ENCODE measurements around the gene SGF29. TPM values are rescaled to one million over a fixed set of nuclear protein-coding genes. Genes with fewer than 3 reads are reported as not detected.

The SGF29 gene
- polyA plus RNA-seq, 3 donors: 14.0 to 24.3 (median 18.8) TPM

DNA sequence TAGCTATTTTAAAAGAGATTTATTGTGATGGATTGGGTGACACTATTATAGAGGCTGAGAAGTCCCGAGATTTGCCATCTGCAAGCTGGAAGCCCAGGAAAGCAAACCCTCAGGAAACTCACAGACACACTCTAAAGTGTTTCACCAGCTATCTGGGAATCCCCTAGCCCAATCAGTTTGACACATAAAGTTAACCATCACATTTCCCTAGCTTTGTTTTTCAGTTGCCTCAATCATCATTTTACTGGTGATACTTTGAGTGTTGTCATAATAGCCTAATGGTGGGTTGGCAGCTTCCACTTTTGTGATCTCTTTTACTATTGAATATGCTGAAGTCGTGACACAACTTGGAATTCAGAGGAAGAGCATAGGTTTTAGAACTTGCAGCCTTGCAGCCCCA, 1.8 kb downstream of the SGF29 start:
- Histone ChIP-seq H3K27ac (ENCODE audit: low read depth in 1 of 2, low read length in 2 of 2) (no peak overlapping the region), H3K27me3 (ENCODE audit: control insufficient read depth in 2 of 2, insufficient read depth in 2 of 2, low read length in 2 of 2) (no peaks in the 10 kb centered on the region), H3K9me3 (replicated peaks in 1 of 2; ENCODE audit: control insufficient read depth in 1 of 2, insufficient read depth in 1 of 2, low read length in 2 of 2) (no peaks in the 10 kb centered on the region), H3K36me3 (replicated peaks in 1 of 2; ENCODE audit: control insufficient read depth in 1 of 2, insufficient read depth in 2 of 2, low read length in 2 of 2) (peaks cover 15 to 35% of the 10 kb centered on the region in 2 donors), H2AFZ (ENCODE audit: insufficient read depth, low read depth, low read length, poor library complexity, severe bottlenecking) (no peak overlapping the region), H3K9ac (ENCODE audit: insufficient read depth, low read length, poor library complexity, severe bottlenecking) (no peak overlapping the region), H3K4me1 (ENCODE audit: control insufficient read depth in 1 of 2, insufficient read depth in 2 of 2, low read length in 2 of 2) (peaks cover 12 to 25% of the 10 kb centered on the region in 2 donors), H3K4me2 (replicated peaks; ENCODE audit: extremely low read depth, low read length, poor library complexity, severe bottlenecking) (no peak overlapping the region), H4K20me1 (ENCODE audit: insufficient read depth, low read length) (peaks cover 5% of the 10 kb centered on the region), H3K4me3 (replicated peaks in 1 of 3; ENCODE audit: low read depth in 2 of 3, low read length in 3 of 3) (no peak overlapping the region), H3K79me2 (ENCODE audit: insufficient read depth, low read length) (peaks cover 45% of the 10 kb centered on the region)
- Mint-ChIP-seq H3K4me3 (no peak overlapping the region), H3K4me1 (peaks cover 24% of the 10 kb centered on the region), H3K27ac (peak overlapping the region in 1 of 7 donors; percentile 38), H3K27me3 (ENCODE audit: low read depth in 3 of 3) (peaks cover 0 to 1% (median 1%) of the 10 kb centered on the region in 3 donors), H3K9me3 (peaks cover 0 to 2% (median 0%) of the 10 kb centered on the region in 7 donors), H3K36me3 (peaks cover 16 to 34% of the 10 kb centered on the region in 2 donors)
- TF ChIP-seq, protein P1, sequence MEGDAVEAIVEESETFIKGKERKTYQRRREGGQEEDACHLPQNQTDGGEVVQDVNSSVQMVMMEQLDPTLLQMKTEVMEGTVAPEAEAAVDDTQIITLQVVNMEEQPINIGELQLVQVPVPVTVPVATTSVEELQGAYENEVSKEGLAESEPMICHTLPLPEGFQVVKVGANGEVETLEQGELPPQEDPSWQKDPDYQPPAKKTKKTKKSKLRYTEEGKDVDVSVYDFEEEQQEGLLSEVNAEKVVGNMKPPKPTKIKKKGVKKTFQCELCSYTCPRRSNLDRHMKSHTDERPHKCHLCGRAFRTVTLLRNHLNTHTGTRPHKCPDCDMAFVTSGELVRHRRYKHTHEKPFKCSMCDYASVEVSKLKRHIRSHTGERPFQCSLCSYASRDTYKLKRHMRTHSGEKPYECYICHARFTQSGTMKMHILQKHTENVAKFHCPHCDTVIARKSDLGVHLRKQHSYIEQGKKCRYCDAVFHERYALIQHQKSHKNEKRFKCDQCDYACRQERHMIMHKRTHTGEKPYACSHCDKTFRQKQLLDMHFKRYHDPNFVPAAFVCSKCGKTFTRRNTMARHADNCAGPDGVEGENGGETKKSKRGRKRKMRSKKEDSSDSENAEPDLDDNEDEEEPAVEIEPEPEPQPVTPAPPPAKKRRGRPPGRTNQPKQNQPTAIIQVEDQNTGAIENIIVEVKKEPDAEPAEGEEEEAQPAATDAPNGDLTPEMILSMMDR (IDR thresholded peaks at IDR 0.05): no peak
- WGBS (ENCODE audit: insufficient coverage): no CpG with 5 or more reads among the region's 2 CpGs
- intact Hi-C loops (cut with micrococcal nuclease): loop anchor here (10.0 kb wide), 2 partner anchors 289 to 369 kb away; partner anchors contain the start of genes RABEP2 (in 1 of the 2) and TUFM (in 1 of the 2)
- DNase-seq: peak in 1 of 3 donors; percentile 25

DNA sequence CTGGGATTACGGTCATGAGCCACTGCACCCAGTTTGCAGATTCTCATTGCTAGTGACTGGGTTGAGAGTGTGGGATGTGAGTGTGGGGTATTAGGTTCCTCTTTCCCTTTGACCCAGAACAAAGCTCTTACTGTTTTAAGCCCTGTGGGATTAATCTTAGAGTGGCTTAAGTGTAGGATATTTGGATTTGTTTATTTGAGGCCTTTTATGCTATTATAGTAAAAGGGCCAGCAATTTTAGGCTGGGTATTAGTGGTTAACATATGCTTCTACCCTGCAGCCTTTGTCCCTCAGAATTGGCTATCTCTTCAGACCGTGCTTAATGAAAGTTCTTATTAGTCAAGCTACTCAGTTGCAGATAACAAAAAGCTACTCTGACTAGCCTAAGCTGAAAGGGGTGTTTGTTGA, 3.2 kb downstream of the SGF29 start:
- H3K27me3 ChIP-seq (ENCODE audit: control insufficient read depth in 2 of 2, insufficient read depth in 2 of 2, low read length in 2 of 2): no peaks in the 10 kb centered on the region
- Mint-ChIP-seq H3K27ac (peak overlapping the region in 2 of 7 donors; percentile 25 to 54), H3K9me3 (peaks cover 0 to 2% (median 0%) of the 10 kb centered on the region in 7 donors), H3K36me3 (peaks cover 18 to 36% of the 10 kb centered on the region in 2 donors), H3K27me3 (ENCODE audit: low read depth in 3 of 3) (peaks cover 0 to 1% (median 1%) of the 10 kb centered on the region in 3 donors), H3K4me1 (peaks cover 29% of the 10 kb centered on the region), H3K4me3 (no peak overlapping the region)
- H3K27ac ChIP-seq (ENCODE audit: low read depth in 1 of 2, low read length in 2 of 2): no peak overlapping the region
- H3K79me2 ChIP-seq (ENCODE audit: insufficient read depth, low read length): peaks cover 46% of the 10 kb centered on the region
- H3K4me1 ChIP-seq (ENCODE audit: control insufficient read depth in 1 of 2, insufficient read depth in 2 of 2, low read length in 2 of 2): peaks cover 12 to 25% of the 10 kb centered on the region in 2 donors
- no peak overlapping the region for H3K4me3 ChIP-seq (replicated peaks in 1 of 3; ENCODE audit: low read depth in 2 of 3, low read length in 3 of 3)
- TF ChIP-seq, protein P1 (IDR thresholded peaks at IDR 0.05): no peak
- no peak for DNase-seq
- H3K4me2 ChIP-seq (replicated peaks; ENCODE audit: extremely low read depth, low read length, poor library complexity, severe bottlenecking): no peak overlapping the region
- WGBS (ENCODE audit: insufficient coverage): 100% methylated on average over 1 of the region's 2 CpGs
- peaks cover 15 to 35% of the 10 kb centered on the region in 2 donors for H3K36me3 ChIP-seq (replicated peaks in 1 of 2; ENCODE audit: control insufficient read depth in 1 of 2, insufficient read depth in 2 of 2, low read length in 2 of 2)
- no peak overlapping the region for H3K9ac ChIP-seq (ENCODE audit: insufficient read depth, low read length, poor library complexity, severe bottlenecking)
- H3K9me3 ChIP-seq (replicated peaks in 1 of 2; ENCODE audit: control insufficient read depth in 1 of 2, insufficient read depth in 1 of 2, low read length in 2 of 2): no peaks in the 10 kb centered on the region
- H2AFZ ChIP-seq (ENCODE audit: insufficient read depth, low read depth, low read length, poor library complexity, severe bottlenecking): no peak overlapping the region
- peaks cover 11% of the 10 kb centered on the region for H4K20me1 ChIP-seq (ENCODE audit: insufficient read depth, low read length)
- intact Hi-C loops (cut with micrococcal nuclease): loop anchor here (10.0 kb wide), 2 partner anchors 288 to 368 kb away; partner anchors contain the start of genes RABEP2 (in 1 of the 2) and TUFM (in 1 of the 2)

Measured in CD14-positive monocyte (primary cell).